DMS79 (cell line): Measurements from ENCODE around the gene ZNF142.
"Not testable (repeated sequence)": the region's sequence is repeated elsewhere in the genome, so short reads cannot be mapped to it uniquely, and the experiment has no call there.

Experiments
- DNase-seq: peaks from one replicate; lab custom pipeline; 2025; lab: John Stamatoyannopoulos, UW

Gene ZNF142

GRCh38 chr2:218659258-218659987 lies at the start of gene ZNF142, which contains the start of gene BCS1L:
ZNF142 (minus strand) TSS chr2:218659623; CDS start chr2:218656429, 3,194 bp downstream.
BCS1L (plus strand) TSS chr2:218659683; CDS start chr2:218660988, 1,305 bp downstream.
- DNase-seq, result peak; percentile 91

GRCh38 chr2:218708086-218708485 lies 48.7 kb upstream of the ZNF142 start:
- DNase-seq, result no peak

GRCh38 chr2:218703341-218703740 lies 43.9 kb upstream of the ZNF142 start:
- DNase-seq, result no peak

GRCh38 chr2:218701806-218702205 lies 42.4 kb upstream of the ZNF142 start:
- DNase-seq, result no peak

GRCh38 chr2:218698885-218699284 lies 39.5 kb upstream of the ZNF142 start:
- no peak for DNase-seq

GRCh38 chr2:218694405-218695145 lies 35.2 kb upstream of the ZNF142 start:
- no peak for DNase-seq

- DNase-seq, result no peak
Measured at GRCh38 chr2:218691234-218691633, 31.8 kb upstream of the ZNF142 start.

GRCh38 chr2:218687400-218688060 lies 28.1 kb upstream of the ZNF142 start:
- DNase-seq, result not testable (repeated sequence)

GRCh38 chr2:218680061-218680460 lies 20.6 kb upstream of the ZNF142 start:
- no peak for DNase-seq

GRCh38 chr2:218679119-218679518 lies 19.7 kb upstream of the ZNF142 start:
- DNase-seq, result no peak

GRCh38 chr2:218671654-218672566 lies 12.5 kb upstream of the ZNF142 start, which contains the start of the genes RNF25 and STK36:
RNF25 (minus strand) TSS chr2:218672002; CDS start chr2:218671970, 32 bp downstream.
STK36 (plus strand) TSS chr2:218672086; CDS start chr2:218672830, 744 bp downstream.
- peak; percentile 78 for DNase-seq

GRCh38 chr2:218671097-218671653 lies 11.8 kb upstream of the ZNF142 start:
- DNase-seq, result no peak

- DNase-seq, result no peak
Measured at GRCh38 chr2:218664653-218665052, 5.2 kb upstream of the ZNF142 start.

- no peak for DNase-seq
Measured at GRCh38 chr2:218663901-218664300, 4.5 kb upstream of the ZNF142 start.

- no peak for DNase-seq
Measured at GRCh38 chr2:218662827-218663226, 3.4 kb upstream of the ZNF142 start.

GRCh38 chr2:218662377-218662776 lies 3.0 kb upstream of the ZNF142 start:
- no peak for DNase-seq

GRCh38 chr2:218659988-218660358 lies 550 bp upstream of the ZNF142 start:
- no peak for DNase-seq

GRCh38 chr2:218658671-218659257 lies 659 bp downstream of the ZNF142 start:
- DNase-seq, result peak; percentile 44

- no peak for DNase-seq
Measured at GRCh38 chr2:218655751-218656150, 3.7 kb downstream of the ZNF142 start.

- no peak for DNase-seq
Measured at GRCh38 chr2:218648787-218649100, 10.7 kb downstream of the ZNF142 start.
